ENCODE measurements around the gene IPO9.
"Not testable (repeated sequence)": the region's sequence is repeated elsewhere in the genome, so short reads cannot be mapped to it uniquely, and the experiment has no call there.

The IPO9 gene

DNA sequence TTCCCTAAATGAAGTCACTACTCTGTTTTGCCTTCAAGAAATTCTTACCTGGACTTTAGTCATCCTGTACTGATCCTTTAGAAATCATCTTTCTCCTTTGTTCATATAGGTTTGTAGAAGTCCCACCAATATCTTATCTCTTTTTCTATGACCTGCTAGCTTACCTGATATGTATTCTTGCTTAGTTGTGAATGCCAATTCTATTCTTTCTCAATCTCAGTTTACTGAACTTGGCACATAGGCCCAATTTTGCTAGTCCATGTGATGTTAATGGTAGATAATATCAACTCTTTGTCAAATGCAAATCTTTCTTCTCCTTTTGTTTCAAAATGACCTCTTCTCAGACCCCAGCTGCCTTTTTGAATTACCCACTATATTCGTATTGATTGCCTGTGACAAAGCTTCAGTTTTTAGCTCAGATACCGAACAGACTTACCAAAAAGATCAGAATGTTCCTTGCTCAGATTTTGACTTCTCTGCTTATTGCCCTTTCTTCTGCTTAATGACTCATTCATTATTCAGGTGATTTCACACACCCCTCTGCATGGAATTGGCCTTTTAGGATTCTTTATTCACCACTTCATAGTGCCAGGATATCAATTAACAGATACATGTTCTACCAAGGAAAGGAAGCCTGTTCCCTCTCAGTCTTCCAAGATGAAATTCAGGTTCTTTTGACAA, 20.6 kb downstream of the IPO9 start:
- DNase-seq (ENCODE audit: low read depth) = no peak

DNA sequence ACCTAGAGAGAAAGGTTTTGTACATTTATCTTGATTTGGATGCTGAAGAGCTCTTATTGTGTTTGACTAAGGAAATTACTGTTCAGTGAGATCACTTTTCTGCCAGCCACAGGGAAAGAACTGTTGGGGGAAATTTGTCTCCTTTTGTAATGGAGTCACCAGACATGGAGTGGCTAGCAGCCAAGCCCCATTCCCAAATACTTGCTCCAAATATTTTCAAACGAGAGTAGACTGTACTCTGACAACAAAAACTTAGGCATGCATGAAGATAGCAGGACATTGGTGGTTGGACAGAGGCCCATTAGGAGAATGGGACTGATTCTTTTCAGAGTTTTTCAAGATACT, 21.1 kb downstream of the IPO9 start:
- DNase-seq (ENCODE audit: low read depth) = peak; percentile 73

- DNase-seq (ENCODE audit: low read depth) = no peak
Measured at GRCh38 chr1:201851949-201852348, 23.0 kb downstream of the IPO9 start.

GRCh38 chr1:201856722-201857121, 27.8 kb downstream of the IPO9 start:
- DNase-seq (ENCODE audit: low read depth) = not testable (repeated sequence)

- no peak for DNase-seq (ENCODE audit: low read depth)
Measured at GRCh38 chr1:201859424-201859823, 30.5 kb downstream of the IPO9 start.

DNA sequence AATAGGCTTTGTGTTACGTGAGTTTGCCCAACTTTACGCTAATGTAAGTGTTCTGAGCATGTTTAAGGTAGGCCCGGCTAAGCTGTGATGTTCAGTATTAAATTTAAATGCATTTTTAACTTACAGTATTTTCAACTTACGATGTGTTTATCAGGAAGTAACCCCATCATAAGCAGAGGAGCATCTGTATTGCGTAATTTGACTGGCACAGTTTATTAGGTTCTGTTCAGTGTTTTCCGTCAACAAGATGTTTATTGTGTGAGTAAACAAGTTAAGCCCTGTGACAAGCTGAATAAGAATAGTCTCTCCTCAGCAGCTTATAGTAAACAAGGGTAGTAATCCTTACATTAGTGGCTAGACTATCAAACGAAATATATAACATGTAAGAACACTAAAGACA, 32.5 kb downstream of the IPO9 start:
- DNase-seq (ENCODE audit: low read depth) = no peak

- no peak for DNase-seq (ENCODE audit: low read depth)
Measured at GRCh38 chr1:201870397-201870796, 41.4 kb downstream of the IPO9 start.

GRCh38 chr1:201874672-201875071, 45.7 kb downstream of the IPO9 start:
- DNase-seq (ENCODE audit: low read depth) = no peak

DNA sequence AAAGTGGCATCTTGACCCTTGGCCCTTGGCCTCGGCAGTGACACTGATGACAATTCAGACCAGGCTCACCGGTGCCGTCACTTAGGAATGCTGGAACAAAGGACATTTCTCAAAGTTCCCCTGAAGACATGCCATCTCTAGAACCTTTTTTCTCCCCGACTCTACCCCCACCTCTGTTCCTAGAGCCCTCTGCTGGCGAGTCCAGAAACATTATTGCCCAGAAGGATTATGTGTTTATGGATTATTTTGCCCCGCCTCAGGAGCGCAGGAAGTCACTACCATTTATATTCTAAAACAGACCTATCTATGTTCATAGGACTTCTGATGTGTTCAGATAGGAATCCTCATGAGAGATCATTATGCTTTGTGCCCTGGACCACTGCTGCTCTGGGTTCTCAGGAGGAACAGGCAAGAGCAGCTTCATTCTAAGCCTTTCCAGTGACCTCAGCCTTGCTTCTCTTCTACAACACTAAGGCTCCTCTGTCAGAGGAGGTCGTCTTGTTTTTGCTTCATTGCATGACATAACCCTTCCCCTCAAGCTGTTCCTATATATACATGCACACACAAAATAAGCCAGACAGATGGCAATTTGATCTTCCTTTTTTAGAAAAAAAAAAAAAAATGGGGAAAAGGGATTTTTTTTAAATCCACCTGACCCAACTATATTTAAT, 47.3 kb downstream of the IPO9 start:
- no peak for DNase-seq (ENCODE audit: low read depth)

DNA sequence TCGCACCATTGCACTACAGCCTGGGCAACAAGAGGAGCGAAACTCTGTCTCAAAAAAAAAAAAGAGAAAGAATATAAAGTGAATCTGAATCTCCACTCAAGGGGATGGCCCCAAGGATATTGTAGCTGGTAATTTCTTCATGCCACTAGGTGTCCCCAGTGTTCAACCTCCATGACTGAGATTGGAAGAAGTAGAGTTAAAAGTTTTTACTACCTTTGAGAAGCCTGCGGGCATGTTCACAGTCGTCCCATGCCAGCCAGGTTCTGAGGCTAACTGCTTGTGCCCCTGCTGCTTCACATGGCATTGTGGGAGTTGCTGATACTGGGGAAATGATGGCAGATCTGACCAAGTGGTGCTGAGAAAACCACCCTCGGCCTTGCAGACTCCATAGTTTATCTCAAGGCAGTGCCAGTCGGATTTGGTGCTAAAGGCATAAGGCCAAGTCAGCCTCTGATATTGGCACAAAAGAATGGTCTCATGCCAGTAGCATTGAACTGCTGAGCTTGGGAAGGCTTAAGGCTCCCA, 49.0 kb downstream of the IPO9 start:
- no peak for DNase-seq (ENCODE audit: low read depth)

DNA sequence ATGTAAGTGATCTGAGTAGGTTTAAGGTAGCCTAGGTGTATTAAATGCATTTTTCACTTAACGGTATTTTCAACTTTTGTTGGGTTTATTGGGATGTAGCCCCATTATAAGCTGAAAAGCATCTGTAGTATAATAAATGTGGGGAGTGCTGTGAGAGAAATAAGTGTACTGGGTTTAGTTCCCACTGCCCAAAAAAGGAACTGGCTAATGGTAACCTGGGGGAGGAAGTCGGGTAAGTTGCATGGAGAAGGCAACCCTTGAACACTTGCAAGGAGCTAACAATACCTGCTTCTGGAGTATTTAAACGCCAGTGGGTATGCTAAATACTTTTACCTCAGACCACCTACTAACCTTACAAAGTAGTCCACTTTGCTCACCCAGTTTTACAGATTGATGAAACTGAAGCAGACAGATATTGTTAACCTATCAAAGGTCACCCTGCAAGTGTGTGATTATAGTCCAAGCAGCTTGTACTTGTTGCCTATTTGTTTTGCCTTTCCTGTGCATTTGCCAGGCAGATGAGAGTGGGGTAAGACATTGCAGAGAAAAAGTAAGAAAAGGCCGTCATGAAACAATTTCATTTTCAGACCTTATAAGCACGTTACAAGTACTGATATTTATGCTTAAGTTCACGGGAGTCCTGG, 52.1 kb downstream of the IPO9 start:
- DNase-seq (ENCODE audit: low read depth) = no peak

GRCh38 chr1:201881617-201882016, 52.7 kb downstream of the IPO9 start:
- DNase-seq (ENCODE audit: low read depth) = no peak

DNA sequence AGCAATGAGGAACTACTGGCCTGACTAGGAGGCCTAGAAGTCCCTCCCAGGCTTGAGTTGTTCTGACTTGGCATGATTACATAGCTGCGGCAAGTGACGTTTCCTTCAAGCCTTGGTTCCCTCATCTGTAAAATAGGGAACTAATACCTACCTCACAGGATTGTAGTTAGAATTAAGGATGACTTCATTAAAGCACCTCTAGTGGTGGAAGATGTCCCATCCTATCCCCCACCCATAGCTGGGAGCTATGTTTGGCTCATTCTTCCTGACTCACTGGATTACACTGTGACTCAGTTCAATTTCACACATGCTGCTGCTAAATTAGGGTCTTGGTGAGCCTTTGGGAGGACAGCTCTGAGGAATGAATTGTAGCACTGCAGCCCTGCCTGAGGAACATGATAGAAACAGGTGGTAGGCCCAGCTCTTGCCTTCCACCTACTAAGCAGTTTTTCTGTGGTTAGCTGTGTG, 53.7 kb downstream of the IPO9 start:
- DNase-seq (ENCODE audit: low read depth) = no peak

GRCh38 chr1:201883266-201883665, 54.3 kb downstream of the IPO9 start:
- no peak for DNase-seq (ENCODE audit: low read depth)

DNA sequence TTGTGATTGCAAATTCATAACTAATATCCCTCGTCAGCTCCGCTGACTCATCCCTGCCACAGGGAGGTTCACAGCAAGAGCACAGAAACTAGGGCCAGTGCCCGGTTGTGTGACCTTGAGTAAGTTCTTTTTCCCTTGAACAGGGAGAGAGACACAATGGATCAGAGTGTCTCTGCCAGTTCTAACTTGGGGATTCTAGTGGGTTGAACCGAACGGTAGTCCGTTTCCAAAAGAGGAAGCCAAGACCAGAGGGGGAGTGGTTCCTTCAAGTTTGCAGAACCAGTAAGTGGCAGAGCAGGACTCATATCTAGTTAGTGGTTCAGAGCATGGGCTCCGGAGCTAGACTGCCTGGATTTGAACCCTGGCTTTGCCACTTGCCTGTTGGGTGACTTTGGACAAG, 54.8 kb downstream of the IPO9 start:
- no peak for DNase-seq (ENCODE audit: low read depth)

- no peak for DNase-seq (ENCODE audit: low read depth)
Measured at GRCh38 chr1:201884425-201884824, 55.5 kb downstream of the IPO9 start.

DNA sequence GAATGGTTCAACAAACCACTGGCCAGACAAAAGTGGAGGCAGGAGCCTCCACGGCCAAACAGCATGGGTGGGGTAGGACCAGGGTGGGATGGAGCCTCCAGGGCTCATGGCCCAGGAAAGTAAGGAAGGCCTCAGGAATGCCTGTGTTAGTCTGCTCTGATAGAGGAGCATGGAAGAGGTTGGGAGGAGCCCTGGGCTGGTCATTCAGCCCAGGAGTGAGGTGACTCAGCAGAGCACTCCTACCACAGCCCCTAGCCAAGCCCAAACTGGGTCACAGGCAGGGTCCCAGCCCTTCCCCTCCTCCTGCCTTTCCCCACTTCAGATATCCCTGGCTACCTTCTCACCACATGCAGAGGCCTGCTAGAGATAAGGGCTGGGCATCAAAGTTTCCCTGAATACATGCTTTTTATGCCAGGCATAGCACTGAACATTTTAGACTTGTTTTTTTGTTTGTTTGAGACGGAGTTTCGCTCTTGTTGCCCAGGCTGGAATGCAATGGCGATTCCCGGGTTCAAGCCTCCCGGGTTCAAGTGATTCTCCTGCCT, 56.6 kb downstream of the IPO9 start:
- no peak for DNase-seq (ENCODE audit: low read depth)

- DNase-seq (ENCODE audit: low read depth) = no peak
Measured at GRCh38 chr1:201886103-201886885, 57.3 kb downstream of the IPO9 start.

DNA sequence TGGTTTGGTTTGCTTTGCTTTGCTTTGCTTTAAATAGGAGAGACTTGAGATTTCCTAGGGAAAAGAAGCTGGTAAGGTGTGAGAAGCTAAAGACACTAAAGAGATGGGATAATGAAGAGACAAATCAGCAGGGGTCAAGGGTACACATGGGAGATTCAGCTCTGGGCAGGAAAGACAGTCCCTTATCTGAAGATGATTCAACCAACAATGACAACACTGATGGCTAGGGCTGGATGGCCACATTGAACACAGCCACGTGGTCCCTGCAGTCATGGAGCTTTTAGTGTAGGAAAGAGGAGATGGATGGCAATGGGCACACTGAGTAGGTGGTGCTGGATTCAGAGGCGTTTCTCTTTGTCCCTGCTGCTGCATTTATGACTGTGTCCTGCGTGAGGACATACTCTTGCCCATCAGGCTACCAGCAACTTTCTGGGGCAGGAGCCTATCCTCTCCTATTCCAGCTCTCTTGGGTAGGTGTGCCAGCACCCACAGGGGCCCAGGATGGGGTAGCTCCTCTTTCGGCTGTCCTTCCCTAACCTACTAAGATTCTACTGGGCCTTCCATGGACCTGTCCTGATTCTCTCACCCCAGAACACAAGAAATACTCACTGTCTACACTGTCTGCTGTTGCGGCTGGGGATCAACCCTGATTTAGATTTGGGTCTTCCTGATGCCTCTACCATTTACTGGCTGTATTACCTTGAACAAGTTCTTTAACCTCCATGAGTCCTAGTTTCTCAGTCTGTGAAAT, 58.3 kb downstream of the IPO9 start:
- DNase-seq (ENCODE audit: low read depth) = no peak

DNA sequence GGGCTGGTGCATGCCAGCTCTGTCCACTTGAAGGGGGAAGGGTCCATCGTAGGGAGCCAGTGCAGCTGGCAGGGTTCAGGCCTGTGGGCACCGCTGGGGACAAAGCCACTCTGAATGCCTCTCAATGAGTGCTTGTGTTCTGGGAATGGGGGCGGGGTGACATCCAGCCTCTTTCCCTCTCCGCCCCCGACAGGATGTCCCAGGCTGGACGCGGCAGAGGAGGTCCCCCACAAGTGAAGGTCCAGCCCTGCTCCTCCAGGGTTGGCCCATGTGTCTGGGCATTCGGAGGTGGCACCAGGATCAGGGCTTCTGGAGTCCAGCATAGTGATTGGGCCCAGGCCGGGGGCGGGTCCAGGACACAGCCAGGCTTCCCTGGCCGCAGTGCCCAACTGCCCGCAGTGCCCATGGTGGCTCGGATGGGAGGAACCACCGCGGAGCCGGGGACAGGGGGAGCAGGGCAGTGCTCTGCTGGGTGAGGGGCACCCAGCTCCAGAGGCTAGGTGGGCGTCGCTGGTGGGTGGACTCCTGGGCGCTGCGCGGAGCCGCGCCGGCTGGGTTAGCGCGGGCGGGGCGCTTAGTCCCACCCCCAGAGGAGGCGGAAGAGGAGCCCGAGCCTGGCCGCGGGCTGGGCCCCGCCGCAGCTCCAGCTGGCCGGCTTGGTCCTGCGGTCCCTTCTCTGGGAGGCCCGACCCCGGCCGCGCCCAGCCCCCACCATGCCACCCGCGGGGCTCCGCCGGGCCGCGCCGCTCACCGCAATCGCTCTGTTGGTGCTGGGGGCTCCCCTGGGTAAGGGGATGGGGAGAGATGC, 59.5 kb downstream of the IPO9 start, which contains the start of gene SHISA4:
Gene SHISA4, plus strand, starts transcription at position 617 of the 808 bp plus-strand sequence. Its CDS starts 97 bp downstream, at position 714.
- DNase-seq (ENCODE audit: low read depth) = no peak

All from HS-27A (cell line).